HEK293 (cell line): ENCODE results near the gene NFIB.

Experiments used
- PRDM6 ChIP-seq: fragments of 450-650 bp; formaldehyde crosslinking; IDR thresholded peaks from 2 replicates; pipeline ENCODE4 v1.5.1; 2017; ENCODE audit warnings: missing biosample characterization, missing genetic modification characterization
- YY1 ChIP-seq: fragments of 450-650 bp; formaldehyde crosslinking; IDR thresholded peaks from 2 replicates; pipeline ENCODE4 v1.5.1; 2018; ENCODE audit warnings: missing biosample characterization, missing genetic modification characterization
- ZBTB21 ChIP-seq: fragments of 450-650 bp; formaldehyde crosslinking; IDR thresholded peaks from 2 replicates; pipeline ENCODE4 v1.5.1; 2017; ENCODE audit warnings: missing biosample characterization, missing genetic modification characterization
- ZBTB7A ChIP-seq: fragments of 450-650 bp; formaldehyde crosslinking; IDR thresholded peaks from 2 replicates; pipeline ENCODE4 v1.5.1; 2016; ENCODE audit warnings: low read depth, missing biosample characterization, missing genetic modification characterization
- ZNF19 ChIP-seq: fragments of 450-650 bp; formaldehyde crosslinking; IDR thresholded peaks from 2 replicates; pipeline ENCODE4; 2016; ENCODE audit warnings: missing biosample characterization, missing genetic modification characterization, low read depth
- ZNF335 ChIP-seq: fragments of 450-650 bp; formaldehyde crosslinking; conservative IDR thresholded peaks from 2 replicates; pipeline ENCODE4 v1.5.1; 2016; ENCODE audit warnings: missing biosample characterization, missing genetic modification characterization
- ZNF530 ChIP-seq: fragments of 450-650 bp; formaldehyde crosslinking; IDR thresholded peaks from 2 replicates; pipeline ENCODE4 v1.5.1; 2016; ENCODE audit warnings: low read depth, missing biosample characterization, missing genetic modification characterization
- ZNF596 ChIP-seq: fragments of 450-650 bp; IDR thresholded peaks from 2 replicates; pipeline ENCODE4 v1.5.0; 2018; ENCODE audit warnings: missing biosample characterization, mild to moderate bottlenecking, missing genetic modification characterization, moderate library complexity
- ZNF621 ChIP-seq: fragments of 450-650 bp; formaldehyde crosslinking; IDR thresholded peaks from 2 replicates; pipeline ENCODE4 v1.5.1; 2017; ENCODE audit warnings: missing biosample characterization, missing genetic modification characterization
- ZNF677 ChIP-seq: fragments of 450-650 bp; IDR thresholded peaks from 2 replicates; pipeline ENCODE4 v1.5.0; 2018; ENCODE audit warnings: missing biosample characterization, mild to moderate bottlenecking, missing genetic modification characterization, moderate library complexity
- ZNF776 ChIP-seq: fragments of 450-650 bp; formaldehyde crosslinking; IDR thresholded peaks from 2 replicates; pipeline ENCODE4 v1.5.0; 2017; ENCODE audit warnings: missing biosample characterization, missing genetic modification characterization, borderline replicate concordance
- TF ChIP-seq, protein P1 (sequence below): fragments of 450-650 bp; formaldehyde crosslinking; IDR thresholded peaks from 2 replicates; pipeline ENCODE4 v1.5.1; 2016; ENCODE audit warnings: missing biosample characterization, missing genetic modification characterization
- TF ChIP-seq, protein P2 (sequence below): fragments of 450-650 bp; formaldehyde crosslinking; IDR thresholded peaks from 2 replicates; pipeline ENCODE4 v1.5.1; 2016; ENCODE audit warnings: missing biosample characterization, missing genetic modification characterization
- TF ChIP-seq, protein P3 (sequence below): fragments of 450-650 bp; formaldehyde crosslinking; IDR thresholded peaks from 2 replicates; pipeline ENCODE4 v1.5.1; 2016; ENCODE audit warnings: missing biosample characterization, missing genetic modification characterization, low read depth

GRCh38 chr9:14320271-14321181, 6.6 kb upstream of the NFIB start:
- TF ChIP-seq ZNF530 (tag by site-specific recombination) = no peak
- TF ChIP-seq, protein P1, sequence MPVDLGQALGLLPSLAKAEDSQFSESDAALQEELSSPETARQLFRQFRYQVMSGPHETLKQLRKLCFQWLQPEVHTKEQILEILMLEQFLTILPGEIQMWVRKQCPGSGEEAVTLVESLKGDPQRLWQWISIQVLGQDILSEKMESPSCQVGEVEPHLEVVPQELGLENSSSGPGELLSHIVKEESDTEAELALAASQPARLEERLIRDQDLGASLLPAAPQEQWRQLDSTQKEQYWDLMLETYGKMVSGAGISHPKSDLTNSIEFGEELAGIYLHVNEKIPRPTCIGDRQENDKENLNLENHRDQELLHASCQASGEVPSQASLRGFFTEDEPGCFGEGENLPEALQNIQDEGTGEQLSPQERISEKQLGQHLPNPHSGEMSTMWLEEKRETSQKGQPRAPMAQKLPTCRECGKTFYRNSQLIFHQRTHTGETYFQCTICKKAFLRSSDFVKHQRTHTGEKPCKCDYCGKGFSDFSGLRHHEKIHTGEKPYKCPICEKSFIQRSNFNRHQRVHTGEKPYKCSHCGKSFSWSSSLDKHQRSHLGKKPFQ (tag by site-specific recombination) = peak; percentile 11; the same call in 1 of the 2 replicates
- TF ChIP-seq, protein P2, sequence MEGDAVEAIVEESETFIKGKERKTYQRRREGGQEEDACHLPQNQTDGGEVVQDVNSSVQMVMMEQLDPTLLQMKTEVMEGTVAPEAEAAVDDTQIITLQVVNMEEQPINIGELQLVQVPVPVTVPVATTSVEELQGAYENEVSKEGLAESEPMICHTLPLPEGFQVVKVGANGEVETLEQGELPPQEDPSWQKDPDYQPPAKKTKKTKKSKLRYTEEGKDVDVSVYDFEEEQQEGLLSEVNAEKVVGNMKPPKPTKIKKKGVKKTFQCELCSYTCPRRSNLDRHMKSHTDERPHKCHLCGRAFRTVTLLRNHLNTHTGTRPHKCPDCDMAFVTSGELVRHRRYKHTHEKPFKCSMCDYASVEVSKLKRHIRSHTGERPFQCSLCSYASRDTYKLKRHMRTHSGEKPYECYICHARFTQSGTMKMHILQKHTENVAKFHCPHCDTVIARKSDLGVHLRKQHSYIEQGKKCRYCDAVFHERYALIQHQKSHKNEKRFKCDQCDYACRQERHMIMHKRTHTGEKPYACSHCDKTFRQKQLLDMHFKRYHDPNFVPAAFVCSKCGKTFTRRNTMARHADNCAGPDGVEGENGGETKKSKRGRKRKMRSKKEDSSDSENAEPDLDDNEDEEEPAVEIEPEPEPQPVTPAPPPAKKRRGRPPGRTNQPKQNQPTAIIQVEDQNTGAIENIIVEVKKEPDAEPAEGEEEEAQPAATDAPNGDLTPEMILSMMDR (tag by site-specific recombination) = no peak
- 0 out of 2 replicates have a peak, but pooled peaks have one; percentile 19 for TF ChIP-seq ZNF596 (tag by site-specific recombination)
- TF ChIP-seq, protein P3, sequence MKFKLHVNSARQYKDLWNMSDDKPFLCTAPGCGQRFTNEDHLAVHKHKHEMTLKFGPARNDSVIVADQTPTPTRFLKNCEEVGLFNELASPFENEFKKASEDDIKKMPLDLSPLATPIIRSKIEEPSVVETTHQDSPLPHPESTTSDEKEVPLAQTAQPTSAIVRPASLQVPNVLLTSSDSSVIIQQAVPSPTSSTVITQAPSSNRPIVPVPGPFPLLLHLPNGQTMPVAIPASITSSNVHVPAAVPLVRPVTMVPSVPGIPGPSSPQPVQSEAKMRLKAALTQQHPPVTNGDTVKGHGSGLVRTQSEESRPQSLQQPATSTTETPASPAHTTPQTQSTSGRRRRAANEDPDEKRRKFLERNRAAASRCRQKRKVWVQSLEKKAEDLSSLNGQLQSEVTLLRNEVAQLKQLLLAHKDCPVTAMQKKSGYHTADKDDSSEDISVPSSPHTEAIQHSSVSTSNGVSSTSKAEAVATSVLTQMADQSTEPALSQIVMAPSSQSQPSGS (tag by site-specific recombination) = peak; percentile 69
- no peak for TF ChIP-seq ZNF776 (tag by site-specific recombination)
- TF ChIP-seq ZNF335 (tag by site-specific recombination) = peak; percentile 25; the same call in 1 of the 2 replicates
- no peak for TF ChIP-seq ZNF19 (tag by site-specific recombination)
- no peak for TF ChIP-seq YY1 (tag by site-specific recombination)
- TF ChIP-seq PRDM6 = peak; percentile 100
- TF ChIP-seq ZBTB21 = peak; percentile 37; the same call in 1 of the 2 replicates
- TF ChIP-seq ZNF677 = no peak
- TF ChIP-seq ZBTB7A = no peak
- no peak for TF ChIP-seq ZNF621
